WTC11 (cell line): ENCODE data around the gene HMHB1. TPM values are rescaled to one million over a fixed set of nuclear protein-coding genes. Genes with fewer than 3 reads are reported as not detected.

Source experiments
- ATAC-seq: fragments of 200-7000 bp; cut with Tn5 transposase; 2 replicates; pipeline ENCODE4 v1.10.0; 2021; ENCODE audit warnings: mild to moderate bottlenecking, moderate library complexity
- Bru-seq: library from RNA; stranded (reverse); fragments of 400-500 nt; gene quantifications from one replicate; lab custom pipeline; 2021; lab: Mats Ljungman, UMichigan
- CTCF ChIA-PET: fragments of 300-600 bp; sonication (Branson Sonifier 250); formaldehyde crosslinking; loops from one replicate; lab custom pipeline; 2021; ENCODE audit warnings: antibody characterized with exemption; lab: Charles Lee
- POLR2A ChIA-PET: fragments of 350-600 bp; sonication (Branson Sonifier 250); formaldehyde crosslinking; loops from one replicate; lab custom pipeline; 2021; ENCODE audit warnings: antibody characterized with exemption; lab: Charles Lee
- DNase-seq: peaks from one replicate; pipeline ENCODE4 v3.0.0; 2021; ENCODE audit warnings: low spot score
- H3K27ac Mint-ChIP-seq: 2 replicates; pipeline ENCODE4 v1.8.0; 2021; ENCODE audit warnings: mixed read lengths
- H3K27me3 Mint-ChIP-seq: 2 replicates; pipeline ENCODE4 v1.8.0; 2021; ENCODE audit warnings: low read depth, mild to moderate bottlenecking, moderate library complexity, mixed read lengths
- H3K36me3 Mint-ChIP-seq: 2 replicates; pipeline ENCODE4 v1.8.0; 2021; ENCODE audit warnings: mixed read lengths
- H3K4me1 Mint-ChIP-seq: 2 replicates; pipeline ENCODE4 v1.8.0; 2022; ENCODE audit warnings: mixed read lengths
- H3K4me3 Mint-ChIP-seq: 2 replicates; pipeline ENCODE4 v1.8.0; 2021; ENCODE audit warnings: mild to moderate bottlenecking, moderate library complexity, mixed read lengths
- H3K9me3 Mint-ChIP-seq: 2 replicates; pipeline ENCODE4 v1.8.0; 2021; ENCODE audit warnings: mixed read lengths
- ATF6 ChIP-seq: sonication (generic); formaldehyde crosslinking; IDR thresholded peaks from 2 replicates; pipeline ENCODE4 v1.8.1; 2023; ENCODE audit warnings: mild to moderate bottlenecking, missing genetic modification reagents
- EMX1 ChIP-seq: fragments of 250-450 bp; sonication (Bioruptor Pico); IDR thresholded peaks from 2 replicates; pipeline ENCODE4 v1.8.0; 2021; ENCODE audit warnings: mild to moderate bottlenecking
- KAT7 ChIP-seq: sonication (generic); formaldehyde crosslinking; IDR thresholded peaks from 2 replicates; pipeline ENCODE4 v1.8.1; 2023; ENCODE audit warnings: missing genetic modification reagents, mild to moderate bottlenecking, borderline replicate concordance
- SOX15 ChIP-seq: fragments of 250-450 bp; sonication (Bioruptor Pico); IDR thresholded peaks from 2 replicates; pipeline ENCODE4 v1.9.0; 2021; ENCODE audit warnings: mild to moderate bottlenecking
- TEAD1 ChIP-seq: sonication (generic); formaldehyde crosslinking; IDR thresholded peaks from 2 replicates; pipeline ENCODE4 v1.8.0; 2022; ENCODE audit warnings: mild to moderate bottlenecking, missing genetic modification reagents
- USF2 ChIP-seq: sonication (generic); formaldehyde crosslinking; IDR thresholded peaks from 2 replicates; pipeline ENCODE4 v1.8.1; 2023; ENCODE audit warnings: mild to moderate bottlenecking, missing genetic modification reagents, moderate library complexity
- ZMAT4 ChIP-seq: fragments of 250-450 bp; sonication (Bioruptor Pico); IDR thresholded peaks from 2 replicates; pipeline ENCODE4 v1.9.0; 2021; ENCODE audit warnings: mild to moderate bottlenecking
- ZNF219 ChIP-seq: sonication (generic); formaldehyde crosslinking; IDR thresholded peaks from 2 replicates; pipeline ENCODE4 v1.8.0; 2023; ENCODE audit warnings: missing genetic modification reagents, mild to moderate bottlenecking, borderline replicate concordance
- ZNF423 ChIP-seq: fragments of 250-450 bp; sonication (Bioruptor Pico); IDR thresholded peaks from 2 replicates; pipeline ENCODE4 v2.1.2; 2022; ENCODE audit warnings: mild to moderate bottlenecking, moderate library complexity
- long read RNA-seq, 3 experiments: library from RNA in 1 of 3; library from capped mRNA in 1 of 3; library from polyadenylated mRNA in 1 of 3; unstranded in 2 of 3; stranded (forward) in 1 of 3; transcript quantifications; one replicate each; pipeline ENCODE4 v2.0.0, GENCODE V29; 2021
- total RNA-seq: library from RNA; stranded (reverse); gene quantifications from 3 replicates; pipeline ENCODE4 v1.2.3, GENCODE V29; 2021
- TF ChIP-seq, protein P1 (sequence below): sonication (generic); formaldehyde crosslinking; IDR thresholded peaks from 2 replicates; pipeline ENCODE4 v1.8.0; 2022; ENCODE audit warnings: mild to moderate bottlenecking, missing genetic modification reagents
- TF ChIP-seq, protein P2 (sequence below): sonication (generic); formaldehyde crosslinking; IDR thresholded peaks from 2 replicates; pipeline ENCODE4 v1.8.0; 2023; ENCODE audit warnings: missing genetic modification reagents, mild to moderate bottlenecking, borderline replicate concordance
- TF ChIP-seq, protein P3 (sequence below): fragments of 200-600 bp; IDR thresholded peaks from 2 replicates; pipeline ENCODE4 v1.8.0; 2022; ENCODE audit warnings: antibody characterized with exemption

The HMHB1 gene
- total RNA-seq = not detected in 3 replicates
- Bru-seq, nascent RNA = not detected
- long read RNA-seq, experiment 1 = 0 reads
- long read RNA-seq, experiment 2 = 0 reads
- long read RNA-seq, experiment 3 = 0 reads

GRCh38 chr5:143812085-143812705 is at the start of gene HMHB1:
Gene HMHB1, plus strand, starts transcription at chr5:143812161.
- ChIA-PET POLR2A (no interaction called here), CTCF (no interaction called here)
- no peak within 1 kb of the TSS for H3K27ac Mint-ChIP-seq
- TF ChIP-seq SOX15 (no peak), ATF6 (CRISPR knock-in tag) (no peak), TEAD1 (CRISPR knock-in tag) (no peak), ZNF219 (CRISPR knock-in tag) (no peak), ZMAT4 (CRISPR knock-in tag) (no peak)
- TF ChIP-seq, protein P1, sequence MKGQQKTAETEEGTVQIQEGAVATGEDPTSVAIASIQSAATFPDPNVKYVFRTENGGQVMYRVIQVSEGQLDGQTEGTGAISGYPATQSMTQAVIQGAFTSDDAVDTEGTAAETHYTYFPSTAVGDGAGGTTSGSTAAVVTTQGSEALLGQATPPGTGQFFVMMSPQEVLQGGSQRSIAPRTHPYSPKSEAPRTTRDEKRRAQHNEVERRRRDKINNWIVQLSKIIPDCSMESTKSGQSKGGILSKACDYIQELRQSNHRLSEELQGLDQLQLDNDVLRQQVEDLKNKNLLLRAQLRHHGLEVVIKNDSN (CRISPR knock-in tag) = no peak
- ATAC-seq (no peak), DNase-seq (no peak)
- H3K27me3 Mint-ChIP-seq = no peaks in the 10 kb centered on the region
- H3K9me3 Mint-ChIP-seq = peaks cover 13% of the 10 kb centered on the region
- H3K4me3 Mint-ChIP-seq = no peak within 1 kb of the TSS
- no peaks in the 10 kb centered on the region for H3K4me1 Mint-ChIP-seq
- no peaks in the 10 kb centered on the region for H3K36me3 Mint-ChIP-seq

- no peaks in the 10 kb centered on the region for H3K27me3 Mint-ChIP-seq
- no peak overlapping the region for H3K27ac Mint-ChIP-seq
- ATAC-seq (no peak), DNase-seq (no peak)
- H3K36me3 Mint-ChIP-seq = no peaks in the 10 kb centered on the region
- POLR2A ChIA-PET = no interaction called here
- no peak overlapping the region for H3K4me3 Mint-ChIP-seq
- CTCF ChIA-PET = no interaction called here
- H3K9me3 Mint-ChIP-seq = peaks cover 6% of the 10 kb centered on the region
- TF ChIP-seq TEAD1 (CRISPR knock-in tag) (no peak), KAT7 (CRISPR knock-in tag) (no peak), EMX1 (CRISPR knock-in tag) (no peak), ZNF423 (CRISPR knock-in tag) (no peak)
- TF ChIP-seq, protein P2, sequence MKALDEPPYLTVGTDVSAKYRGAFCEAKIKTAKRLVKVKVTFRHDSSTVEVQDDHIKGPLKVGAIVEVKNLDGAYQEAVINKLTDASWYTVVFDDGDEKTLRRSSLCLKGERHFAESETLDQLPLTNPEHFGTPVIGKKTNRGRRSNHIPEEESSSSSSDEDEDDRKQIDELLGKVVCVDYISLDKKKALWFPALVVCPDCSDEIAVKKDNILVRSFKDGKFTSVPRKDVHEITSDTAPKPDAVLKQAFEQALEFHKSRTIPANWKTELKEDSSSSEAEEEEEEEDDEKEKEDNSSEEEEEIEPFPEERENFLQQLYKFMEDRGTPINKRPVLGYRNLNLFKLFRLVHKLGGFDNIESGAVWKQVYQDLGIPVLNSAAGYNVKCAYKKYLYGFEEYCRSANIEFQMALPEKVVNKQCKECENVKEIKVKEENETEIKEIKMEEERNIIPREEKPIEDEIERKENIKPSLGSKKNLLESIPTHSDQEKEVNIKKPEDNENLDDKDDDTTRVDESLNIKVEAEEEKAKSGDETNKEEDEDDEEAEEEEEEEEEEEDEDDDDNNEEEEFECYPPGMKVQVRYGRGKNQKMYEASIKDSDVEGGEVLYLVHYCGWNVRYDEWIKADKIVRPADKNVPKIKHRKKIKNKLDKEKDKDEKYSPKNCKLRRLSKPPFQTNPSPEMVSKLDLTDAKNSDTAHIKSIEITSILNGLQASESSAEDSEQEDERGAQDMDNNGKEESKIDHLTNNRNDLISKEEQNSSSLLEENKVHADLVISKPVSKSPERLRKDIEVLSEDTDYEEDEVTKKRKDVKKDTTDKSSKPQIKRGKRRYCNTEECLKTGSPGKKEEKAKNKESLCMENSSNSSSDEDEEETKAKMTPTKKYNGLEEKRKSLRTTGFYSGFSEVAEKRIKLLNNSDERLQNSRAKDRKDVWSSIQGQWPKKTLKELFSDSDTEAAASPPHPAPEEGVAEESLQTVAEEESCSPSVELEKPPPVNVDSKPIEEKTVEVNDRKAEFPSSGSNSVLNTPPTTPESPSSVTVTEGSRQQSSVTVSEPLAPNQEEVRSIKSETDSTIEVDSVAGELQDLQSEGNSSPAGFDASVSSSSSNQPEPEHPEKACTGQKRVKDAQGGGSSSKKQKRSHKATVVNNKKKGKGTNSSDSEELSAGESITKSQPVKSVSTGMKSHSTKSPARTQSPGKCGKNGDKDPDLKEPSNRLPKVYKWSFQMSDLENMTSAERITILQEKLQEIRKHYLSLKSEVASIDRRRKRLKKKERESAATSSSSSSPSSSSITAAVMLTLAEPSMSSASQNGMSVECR (CRISPR knock-in tag) = no peak
- H3K4me1 Mint-ChIP-seq = peaks cover 5% of the 10 kb centered on the region
These were observed 49.2 kb upstream of the HMHB1 start for GRCh38 chr5:143762636-143763220.

GRCh38 chr5:143767162-143767561 is 44.8 kb upstream of the HMHB1 start:
- H3K27ac Mint-ChIP-seq = no peak overlapping the region
- CTCF ChIA-PET = no interaction called here
- POLR2A ChIA-PET = no interaction called here
- peaks cover 15% of the 10 kb centered on the region for H3K4me1 Mint-ChIP-seq
- no peaks in the 10 kb centered on the region for H3K27me3 Mint-ChIP-seq
- no peak for DNase-seq
- H3K36me3 Mint-ChIP-seq = peaks cover 7% of the 10 kb centered on the region; the same call in 1 of the 2 replicates
- TF ChIP-seq, protein P3, sequence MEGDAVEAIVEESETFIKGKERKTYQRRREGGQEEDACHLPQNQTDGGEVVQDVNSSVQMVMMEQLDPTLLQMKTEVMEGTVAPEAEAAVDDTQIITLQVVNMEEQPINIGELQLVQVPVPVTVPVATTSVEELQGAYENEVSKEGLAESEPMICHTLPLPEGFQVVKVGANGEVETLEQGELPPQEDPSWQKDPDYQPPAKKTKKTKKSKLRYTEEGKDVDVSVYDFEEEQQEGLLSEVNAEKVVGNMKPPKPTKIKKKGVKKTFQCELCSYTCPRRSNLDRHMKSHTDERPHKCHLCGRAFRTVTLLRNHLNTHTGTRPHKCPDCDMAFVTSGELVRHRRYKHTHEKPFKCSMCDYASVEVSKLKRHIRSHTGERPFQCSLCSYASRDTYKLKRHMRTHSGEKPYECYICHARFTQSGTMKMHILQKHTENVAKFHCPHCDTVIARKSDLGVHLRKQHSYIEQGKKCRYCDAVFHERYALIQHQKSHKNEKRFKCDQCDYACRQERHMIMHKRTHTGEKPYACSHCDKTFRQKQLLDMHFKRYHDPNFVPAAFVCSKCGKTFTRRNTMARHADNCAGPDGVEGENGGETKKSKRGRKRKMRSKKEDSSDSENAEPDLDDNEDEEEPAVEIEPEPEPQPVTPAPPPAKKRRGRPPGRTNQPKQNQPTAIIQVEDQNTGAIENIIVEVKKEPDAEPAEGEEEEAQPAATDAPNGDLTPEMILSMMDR = no peak
- TF ChIP-seq USF2 = no peak
- H3K4me3 Mint-ChIP-seq = no peak overlapping the region
- no peak for ATAC-seq
- peaks cover 17% of the 10 kb centered on the region for H3K9me3 Mint-ChIP-seq
